SH-SY5Y (cell line): Measurements from ENCODE around the gene PRDM16.

Source experiments
- GATA2 ChIP-seq: IDR thresholded peaks from 2 replicates; pipeline ENCODE4 v1.6.1; 2011; ENCODE audit warnings: mild to moderate bottlenecking, low read depth, low read length
- GATA3 ChIP-seq: IDR thresholded peaks from 2 replicates; pipeline ENCODE4 v1.6.1; 2011; ENCODE audit warnings: low read depth, mild to moderate bottlenecking, low read length, moderate library complexity

Gene PRDM16

GRCh38 chr1:3054474-3054873 lies 14.5 kb upstream of the PRDM16 start:
- no peak for TF ChIP-seq GATA2
- TF ChIP-seq GATA3: no peak

- TF ChIP-seq GATA3: no peak
- TF ChIP-seq GATA2: no peak
These were observed 14.0 kb upstream of the PRDM16 start for GRCh38 chr1:3055051-3055450.

- TF ChIP-seq GATA3 (no peak), GATA2 (no peak)
These were observed 12.4 kb upstream of the PRDM16 start for GRCh38 chr1:3056641-3057040.

GRCh38 chr1:3058263-3059030 lies 10.6 kb upstream of the PRDM16 start:
- TF ChIP-seq GATA2 (no peak), GATA3 (no peak)

GRCh38 chr1:3060127-3060526 lies 8.9 kb upstream of the PRDM16 start:
- TF ChIP-seq GATA2: no peak
- TF ChIP-seq GATA3: no peak

GRCh38 chr1:3060601-3061551 lies 8.1 kb upstream of the PRDM16 start:
- TF ChIP-seq GATA2: no peak
- no peak for TF ChIP-seq GATA3

- no peak for TF ChIP-seq GATA3
- no peak for TF ChIP-seq GATA2
These were observed 7.4 kb upstream of the PRDM16 start for GRCh38 chr1:3061566-3061965.

- TF ChIP-seq GATA3: no peak
- TF ChIP-seq GATA2: no peak
These were observed 6.9 kb upstream of the PRDM16 start for GRCh38 chr1:3061981-3062615.

GRCh38 chr1:3062616-3063378 lies 6.2 kb upstream of the PRDM16 start:
- TF ChIP-seq GATA2: no peak
- TF ChIP-seq GATA3: no peak

GRCh38 chr1:3063379-3064295 lies 5.4 kb upstream of the PRDM16 start:
- no peak for TF ChIP-seq GATA3
- TF ChIP-seq GATA2: no peak

GRCh38 chr1:3064296-3064850 lies 4.6 kb upstream of the PRDM16 start:
- TF ChIP-seq GATA2 (no peak), GATA3 (no peak)

- TF ChIP-seq GATA2 (no peak), GATA3 (no peak)
These were observed 4.1 kb upstream of the PRDM16 start for GRCh38 chr1:3064901-3065300.
